ENCODE data around the gene SELENOS. TPM values are rescaled to one million over a fixed set of nuclear protein-coding genes. Genes with fewer than 3 reads are reported as not detected.

Gene SELENOS
- total RNA-seq, 1 experiment from 2014 or later, result 145 TPM

- CTCF ChIA-PET, result interaction anchor here (0.6 kb wide), 1 partner anchor 250 kb away, joined by 3 read pairs; no protein-coding TSS in a partner anchor
- Mint-ChIP-seq H3K4me1 (ENCODE audit: insufficient read depth, unreplicated experiment) (no peaks in the 10 kb centered on the region), H3K27me3 (ENCODE audit: insufficient read depth, unreplicated experiment) (no peaks in the 10 kb centered on the region), H3K27ac (ENCODE audit: low read depth, unreplicated experiment) (no peak overlapping the region), H3K36me3 (ENCODE audit: insufficient read depth, unreplicated experiment) (peaks cover 9% of the 10 kb centered on the region), H3K9me3 (ENCODE audit: unreplicated experiment) (no peaks in the 10 kb centered on the region), H3K4me3 (ENCODE audit: unreplicated experiment) (no peak overlapping the region)
- intact Hi-C loops (cut with micrococcal nuclease), result no loop called here
- no peak for DNase-seq (ENCODE audit: unreplicated experiment)
- POLR2A ChIA-PET, result no interaction called here
- no peak for TF ChIP-seq CTCF (IDR thresholded peaks at IDR 0.05; ENCODE audit: unreplicated experiment)
- BruUV-seq (replicated peaks), result no TSS peak
Observed at GRCh38 chr15:101264011-101264410, 13.3 kb downstream of the SELENOS start.

- Mint-ChIP-seq H3K9me3 (ENCODE audit: unreplicated experiment) (no peaks in the 10 kb centered on the region), H3K4me1 (ENCODE audit: insufficient read depth, unreplicated experiment) (no peaks in the 10 kb centered on the region), H3K27ac (ENCODE audit: low read depth, unreplicated experiment) (no peak overlapping the region), H3K27me3 (ENCODE audit: insufficient read depth, unreplicated experiment) (no peaks in the 10 kb centered on the region), H3K36me3 (ENCODE audit: insufficient read depth, unreplicated experiment) (peaks cover 8% of the 10 kb centered on the region), H3K4me3 (ENCODE audit: unreplicated experiment) (no peak overlapping the region)
- ChIA-PET POLR2A (interaction anchor here (1.0 kb wide), 1 partner anchor 10 kb away, joined by 3 read pairs; no protein-coding TSS in a partner anchor), CTCF (interaction anchor here (0.7 to 1.9 kb wide), 7 partner anchors 172 to 458 kb away, joined by 3 to 10 read pairs (median 5); no protein-coding TSS in a partner anchor)
- BruUV-seq (replicated peaks), result no TSS peak
- no peak for TF ChIP-seq CTCF (IDR thresholded peaks at IDR 0.05; ENCODE audit: unreplicated experiment)
- intact Hi-C loops (cut with micrococcal nuclease), result no loop called here
- no peak for DNase-seq (ENCODE audit: unreplicated experiment)
Observed at GRCh38 chr15:101262551-101262950, 14.7 kb downstream of the SELENOS start.

- H3K4me3 Mint-ChIP-seq (ENCODE audit: unreplicated experiment), result no peak overlapping the region
- peak; percentile 85 for TF ChIP-seq CTCF (IDR thresholded peaks at IDR 0.05; ENCODE audit: unreplicated experiment)
- H3K9me3 Mint-ChIP-seq (ENCODE audit: unreplicated experiment), result no peaks in the 10 kb centered on the region
- no peak overlapping the region for H3K27ac Mint-ChIP-seq (ENCODE audit: low read depth, unreplicated experiment)
- intact Hi-C loops (cut with micrococcal nuclease), result loop anchor here (1.0 to 5.0 kb wide), 4 partner anchors 170 to 631 kb away; partner anchors contain the start of gene LRRK1
- POLR2A ChIA-PET, result interaction anchor here (0.8 to 1.2 kb wide), 4 partner anchors 9 to 340 kb away, joined by 3 to 5 read pairs (median 4); partner anchors contain the start of gene LRRK1
- peaks cover 5% of the 10 kb centered on the region for H3K4me1 Mint-ChIP-seq (ENCODE audit: insufficient read depth, unreplicated experiment)
- CTCF ChIA-PET, result interaction anchor here (0.6 to 4.3 kb wide), 30 partner anchors 8 to 1996 kb away, joined by 3 to 62 read pairs (median 4); no protein-coding TSS in a partner anchor
- no TSS peak for BruUV-seq (replicated peaks)
- no peaks in the 10 kb centered on the region for H3K36me3 Mint-ChIP-seq (ENCODE audit: insufficient read depth, unreplicated experiment)
- H3K27me3 Mint-ChIP-seq (ENCODE audit: insufficient read depth, unreplicated experiment), result no peaks in the 10 kb centered on the region
- DNase-seq (ENCODE audit: unreplicated experiment), result peak; percentile 77
Observed at GRCh38 chr15:101258238-101259144, 18.8 kb downstream of the SELENOS start.

- H3K27me3 Mint-ChIP-seq (ENCODE audit: insufficient read depth, unreplicated experiment), result no peaks in the 10 kb centered on the region
- no peak overlapping the region for H3K27ac Mint-ChIP-seq (ENCODE audit: low read depth, unreplicated experiment)
- H3K36me3 Mint-ChIP-seq (ENCODE audit: insufficient read depth, unreplicated experiment), result no peaks in the 10 kb centered on the region
- H3K4me1 Mint-ChIP-seq (ENCODE audit: insufficient read depth, unreplicated experiment), result peaks cover 5% of the 10 kb centered on the region
- peak; percentile 30 for DNase-seq (ENCODE audit: unreplicated experiment)
- TF ChIP-seq CTCF (IDR thresholded peaks at IDR 0.05; ENCODE audit: unreplicated experiment), result peak; percentile 28
- no peak overlapping the region for H3K4me3 Mint-ChIP-seq (ENCODE audit: unreplicated experiment)
- no peaks in the 10 kb centered on the region for H3K9me3 Mint-ChIP-seq (ENCODE audit: unreplicated experiment)
- intact Hi-C loops (cut with micrococcal nuclease), result loop anchor here (5.0 kb wide), 2 partner anchors 339 to 629 kb away; partner anchors contain the start of gene LRRK1
- no TSS peak for BruUV-seq (replicated peaks)
- ChIA-PET CTCF (interaction anchor here (1.1 to 4.3 kb wide), 7 partner anchors 16 to 248 kb away, joined by 5 to 62 read pairs (median 18); no protein-coding TSS in a partner anchor), POLR2A (no interaction called here)
Observed at GRCh38 chr15:101256757-101257156, 20.5 kb downstream of the SELENOS start.
